HepG2 (cell line): ENCODE data around the gene TTC19. TPM values are rescaled to one million over a fixed set of nuclear protein-coding genes. Genes with fewer than 3 reads are reported as not detected.

Experiments used
- ATAC-seq: fragments of 200-7000 bp; cut with Tn5 transposase; 3 replicates; pipeline ENCODE4 v1.9.1; 2020; ENCODE audit warnings: mild to moderate bottlenecking, moderate library complexity
- Bru-seq: library from RNA; stranded (reverse); fragments of 400-500 nt; gene quantifications from one replicate; lab custom pipeline; 2021; lab: Mats Ljungman, UMichigan
- BruChase-seq, 2 experiments: library from RNA; stranded (reverse); fragments of 400-500 nt; gene quantifications; one replicate each; lab custom pipeline; 2021; lab: Mats Ljungman, UMichigan
- BruUV-seq: library from RNA; stranded (reverse); fragments of 400-500 nt; replicated peaks from 2 replicates; lab custom pipeline; 2021; lab: Mats Ljungman, UMichigan
- CTCF ChIA-PET: fragments of 300-600 bp; formaldehyde crosslinking; extraction: SDS; loops from one replicate; lab custom pipeline; 2021; ENCODE audit warnings: low total read pairs, inconsistent platforms, low intra/inter-chr PET ratio; lab: Yijun Ruan, JAX
- POLR2A ChIA-PET: fragments of 350-600 bp; sonication (Branson Sonifier 250); formaldehyde crosslinking; loops from one replicate; lab custom pipeline; 2020; ENCODE audit warnings: antibody characterized with exemption, inconsistent platforms; lab: Yijun Ruan, JAX
- DNase-seq: peaks from one replicate; pipeline ENCODE4 v3.0.0-alpha.2; 2015; ENCODE audit warnings: low spot score
- FAIRE-seq: peaks from 3 replicates; lab custom pipeline; 2011; peaks lifted over from hg19 to GRCh38; lab: Jason Lieb, UNC
- H2AFZ ChIP-seq: one replicate; pipeline ENCODE4 v1.6.1; 2011; ENCODE audit warnings: low read length, inconsistent platforms
- H3K27ac ChIP-seq: fragments of 300-600 bp; 3 replicates; pipeline ENCODE4 v1.8.0; 2011; ENCODE audit warnings: mixed run types, mild to moderate bottlenecking, mixed read lengths, low read length, inconsistent platforms; ENCODE audit not compliant: insufficient read depth; ENCODE audit errors: extremely low read length
- H3K27me3 ChIP-seq, 2 experiments: fragments of 200-600 bp in 1 of 2; 2 replicates in 1 of 2; 3 replicates in 1 of 2; pipeline versions ENCODE4 v1.6.0 to v1.8.0; 2011; ENCODE audit warnings: low read length in 2 of 2, mild to moderate bottlenecking in 2 of 2, moderate library complexity in 2 of 2, inconsistent platforms in 1 of 2; ENCODE audit not compliant: insufficient read depth in 2 of 2, control insufficient read depth in 1 of 2
- H3K36me3 ChIP-seq, 2 experiments: fragments of 200-600 bp in 1 of 2; replicated peaks in 1 of 2; 2 replicates in 1 of 2; 3 replicates in 1 of 2; pipeline versions ENCODE4 v1.5.1 to v1.8.0; 2011; ENCODE audit warnings: low read length in 2 of 2, inconsistent platforms in 1 of 2; ENCODE audit not compliant: insufficient read depth in 2 of 2, control insufficient read depth in 1 of 2
- H3K4me1 ChIP-seq: 2 replicates; pipeline ENCODE4 v1.5.1; 2012; ENCODE audit warnings: low read length, inconsistent platforms; ENCODE audit not compliant: insufficient read depth
- H3K4me2 ChIP-seq: 2 replicates; pipeline ENCODE4 v1.6.0; 2011; ENCODE audit warnings: low read depth, low read length, inconsistent platforms
- H3K4me3 ChIP-seq, 3 experiments: fragments of 200-600 bp in 1 of 3; sonication (generic), shearing (Covaris generic) in 1 of 3; replicated peaks in 1 of 3; 2 replicates each; pipeline ENCODE4 v1.5.1; 2011 to 2016; ENCODE audit warnings: low read length in 3 of 3, inconsistent platforms in 2 of 3, low read depth in 2 of 3, mild to moderate bottlenecking in 2 of 3, control low read depth in 1 of 3, mixed read lengths in 1 of 3; ENCODE audit not compliant: insufficient read depth in 1 of 3
- H3K79me2 ChIP-seq: one replicate; pipeline ENCODE4 v1.6.1; 2011; ENCODE audit warnings: low read length, inconsistent platforms; ENCODE audit not compliant: insufficient read depth
- H3K9ac ChIP-seq: 2 replicates; pipeline ENCODE4 v1.6.0; 2011; ENCODE audit warnings: mild to moderate bottlenecking, low read depth, low read length, inconsistent platforms; ENCODE audit not compliant: insufficient read depth
- H3K9me3 ChIP-seq: 2 replicates; pipeline ENCODE4 v1.5.1; 2012; ENCODE audit warnings: mild to moderate bottlenecking, low read length
- H4K20me1 ChIP-seq: 2 replicates; pipeline ENCODE4 v1.6.0; 2011; ENCODE audit warnings: inconsistent platforms, mild to moderate bottlenecking, low read length, moderate library complexity; ENCODE audit not compliant: insufficient read depth
- DPF2 ChIP-seq: sonication (generic); formaldehyde crosslinking; IDR thresholded peaks from 2 replicates; pipeline ENCODE4 v1.4.0; 2020; ENCODE audit warnings: mild to moderate bottlenecking, low read depth, missing genetic modification reagents, borderline replicate concordance
- FOXJ3 ChIP-seq: sonication (generic); formaldehyde crosslinking; IDR thresholded peaks from 2 replicates; pipeline ENCODE4 v1.4.0; 2020; ENCODE audit warnings: missing genetic modification reagents, mild to moderate bottlenecking, borderline replicate concordance
- WGBS: methylation state at CpG from one replicate; pipeline ENCODE4 v1.1.6; 2017; ENCODE audit warnings: low lambda C conversion rate; 5-methylcytosine and 5-hydroxymethylcytosine counted together
- in situ Hi-C: cut with HindIII; loops from 2 replicates; pipeline ENCODE4 v1.10.0; 2017; ENCODE audit warnings: low pct_unique_long_range_greater_than_20kb; ENCODE audit not compliant: extremely low pct_ligation_motif_present
- intact Hi-C: fragments of 100-400 bp; cut with micrococcal nuclease; formaldehyde crosslinking; loops from one replicate; pipeline ENCODE4 v1.10.0; 2022; ENCODE audit not compliant: unreplicated experiment
- long read RNA-seq, 2 experiments: library from RNA in 1 of 2; library from polyadenylated mRNA in 1 of 2; stranded (forward) in 1 of 2; unstranded in 1 of 2; transcript quantifications; one replicate each; pipeline ENCODE4 v2.0.0, GENCODE V29; 2019 to 2022
- polyA minus RNA-seq, 3 experiments: library from RNA; depleted of rRNA, polyadenylated mRNA; stranded (reverse); fragments of >200 nt; gene quantifications; 2 replicates each; pipeline ENCODE4 v1.2.3, GENCODE V29; 2011; ENCODE audit warnings: low replicate concordance in 1 of 3
- polyA plus RNA-seq, 8 experiments: library from polyadenylated mRNA; depleted of rRNA in 3 of 8; stranded (reverse) in 7 of 8; unstranded in 1 of 8; fragments of >200 nt; fragmentation: Illumina TruSeq in 4 of 8; extraction: Trizol in 4 of 8; gene quantifications; 2 replicates each; pipeline versions ENCODE4 v1.2.1 to v1.2.3, GENCODE V29; 2011 to 2016; ENCODE audit warnings: low read depth in 4 of 8, missing spikeins in 1 of 8, mixed read lengths in 1 of 8; ENCODE audit not compliant: insufficient read depth in 1 of 8
- total RNA-seq, 5 experiments: library from RNA; depleted of rRNA; stranded (reverse); fragments of >200 nt; fragmentation: Illumina TruSeq; extraction: Trizol; gene quantifications; 2 replicates each; pipeline ENCODE4 v1.2.3, GENCODE V29; 2016; ENCODE audit warnings: low read depth in 1 of 5
- TF ChIP-seq, protein P1 (sequence below): sonication (generic); formaldehyde crosslinking; IDR thresholded peaks from 2 replicates; pipeline ENCODE4 v1.4.0; 2020; ENCODE audit warnings: mild to moderate bottlenecking, missing genetic modification reagents

Gene TTC19, protein sequence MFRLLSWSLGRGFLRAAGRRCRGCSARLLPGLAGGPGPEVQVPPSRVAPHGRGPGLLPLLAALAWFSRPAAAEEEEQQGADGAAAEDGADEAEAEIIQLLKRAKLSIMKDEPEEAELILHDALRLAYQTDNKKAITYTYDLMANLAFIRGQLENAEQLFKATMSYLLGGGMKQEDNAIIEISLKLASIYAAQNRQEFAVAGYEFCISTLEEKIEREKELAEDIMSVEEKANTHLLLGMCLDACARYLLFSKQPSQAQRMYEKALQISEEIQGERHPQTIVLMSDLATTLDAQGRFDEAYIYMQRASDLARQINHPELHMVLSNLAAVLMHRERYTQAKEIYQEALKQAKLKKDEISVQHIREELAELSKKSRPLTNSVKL
- 22.7 and 24.3 TPM in 2 replicates for total RNA-seq (2016; rRNA removed; fragmentation: Illumina TruSeq; extraction: Trizol)
- 6.4 and 7.6 TPM in 2 replicates for total RNA-seq (2016; cell fraction: cytosol; rRNA removed; fragmentation: Illumina TruSeq; extraction: Trizol; ENCODE audit: low read depth)
- 23.3 and 24.1 TPM in 2 replicates for total RNA-seq (2016; cell fraction: insoluble cytoplasmic fraction; rRNA removed; fragmentation: Illumina TruSeq; extraction: Trizol)
- total RNA-seq (2016; cell fraction: membrane; rRNA removed; fragmentation: Illumina TruSeq; extraction: Trizol): 15.5 and 16.3 TPM in 2 replicates
- total RNA-seq (2016; cell fraction: nucleus; rRNA removed; fragmentation: Illumina TruSeq; extraction: Trizol): 25.1 and 28.9 TPM in 2 replicates
- 4.4 and 5.6 TPM in 2 replicates for polyA plus RNA-seq (2011; rRNA removed)
- 3.0 and 3.8 TPM in 2 replicates for polyA plus RNA-seq (2011; cell fraction: cytosol; rRNA removed)
- 17.4 and 20.7 TPM in 2 replicates for polyA plus RNA-seq (2011; cell fraction: nucleus; rRNA removed)
- polyA plus RNA-seq (2012): 16.8 and 19.3 TPM in 2 replicates
- polyA plus RNA-seq (2016; cell fraction: cytosol; fragmentation: Illumina TruSeq; extraction: Trizol; ENCODE audit: low read depth): 4.3 and 4.6 TPM in 2 replicates
- polyA plus RNA-seq (2016; cell fraction: insoluble cytoplasmic fraction; fragmentation: Illumina TruSeq; extraction: Trizol; ENCODE audit: low read depth): 21.2 and 21.3 TPM in 2 replicates
- 9.1 and 9.6 TPM in 2 replicates for polyA plus RNA-seq (2016; cell fraction: membrane; fragmentation: Illumina TruSeq; extraction: Trizol; ENCODE audit: low read depth)
- polyA plus RNA-seq (2016; cell fraction: nucleus; fragmentation: Illumina TruSeq; extraction: Trizol; ENCODE audit: insufficient read depth, low read depth): 33.3 and 33.4 TPM in 2 replicates
- 5.8 and 10.9 TPM in 2 replicates for polyA minus RNA-seq (2011; rRNA and poly(A)+ RNA removed; ENCODE audit: low replicate concordance)
- 5.0 and 7.2 TPM in 2 replicates for polyA minus RNA-seq (2011; cell fraction: cytosol; rRNA and poly(A)+ RNA removed)
- 33.9 and 38.8 TPM in 2 replicates for polyA minus RNA-seq (2011; cell fraction: nucleus; rRNA and poly(A)+ RNA removed)
- percentile 87 among the genes with signal in this experiment for Bru-seq, nascent RNA
- percentile 84 among the genes with signal in this experiment for BruChase-seq, experiment 1, labeled RNA remaining after a 6-hour chase
- BruChase-seq, experiment 2, labeled RNA remaining after a 2-hour chase: percentile 91 among the genes with signal in this experiment
- long read RNA-seq, experiment 1, transcript TTC19-201 (10 exons, 3,002 nt): major isoform, 9 of 15 reads
- long read RNA-seq, experiment 1, partial matches to known transcripts: 3 of 15 reads
- long read RNA-seq, experiment 1, other reads (novel, unspliced or antisense): 2 of 15 reads
- long read RNA-seq, experiment 2, transcript TTC19-201 (10 exons, 3,002 nt): major isoform, 12 of 37 reads
- long read RNA-seq, experiment 2, partial matches to known transcripts: 9 of 37 reads
- long read RNA-seq, experiment 2, other reads (novel, unspliced or antisense): 16 of 37 reads

DNA sequence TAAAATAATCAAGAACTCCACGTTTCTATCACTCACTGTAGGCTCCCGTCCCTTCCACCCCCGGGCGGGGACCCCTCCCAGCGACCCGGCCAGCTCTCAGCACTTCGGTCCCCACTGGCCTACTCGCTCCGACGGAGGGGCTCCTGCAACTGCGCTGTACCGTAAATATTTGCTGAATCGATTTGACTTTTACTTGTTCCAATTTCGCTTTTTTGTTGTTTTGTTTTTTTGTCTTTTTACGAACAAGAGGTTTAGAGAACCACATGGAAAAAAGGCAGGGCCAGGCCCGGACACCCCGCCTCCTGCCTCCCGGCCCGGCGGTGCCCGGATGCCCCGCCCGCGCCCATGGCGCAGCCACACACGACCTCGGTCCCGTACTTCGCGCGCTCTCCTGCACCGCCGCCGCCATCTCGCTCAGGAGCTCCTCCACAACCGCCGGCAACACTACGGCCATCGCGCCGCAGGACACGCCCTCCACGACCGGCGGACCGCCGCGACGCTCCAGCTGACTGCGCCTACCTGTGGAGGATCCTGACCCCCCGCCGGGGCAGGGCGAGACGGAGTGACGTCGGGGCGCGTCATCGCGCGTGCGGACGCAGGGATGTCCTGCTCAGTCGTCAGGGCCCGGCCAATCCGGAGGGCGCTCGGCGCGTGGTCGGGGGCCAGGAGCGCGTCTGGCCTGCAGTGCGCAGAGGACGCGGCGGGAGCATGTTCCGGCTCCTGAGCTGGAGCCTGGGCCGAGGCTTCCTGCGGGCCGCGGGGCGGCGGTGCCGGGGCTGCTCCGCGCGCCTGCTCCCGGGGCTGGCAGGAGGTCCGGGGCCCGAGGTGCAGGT, at the start of gene TTC19, which contains the start of gene ZSWIM7:
Gene TTC19, plus strand, starts transcription at position 684 of the 833 bp plus-strand sequence. Its CDS starts 25 bp downstream, at position 709.
Gene ZSWIM7, minus strand, starts transcription at position 564 of the 833 bp plus-strand sequence. Its CDS starts 110 bp downstream, at position 454.
- BruUV-seq: TSS peak; percentile 74
- Histone ChIP-seq H3K4me3 (peak within 1 kb of the TSS; percentile 90 to 94 (median 91)), H3K27ac (peak within 1 kb of the TSS; percentile 94), H3K9ac (peak within 1 kb of the TSS; percentile 90), H3K4me1 (peaks cover 26% of the 10 kb centered on the region), H4K20me1 (no peaks in the 10 kb centered on the region), H2AFZ (peak within 1 kb of the TSS; percentile 4), H3K27me3 (no peaks in the 10 kb centered on the region; a peak in 1 of 5 replicates), H3K79me2 (peaks cover 21% of the 10 kb centered on the region), H3K4me2 (peak within 1 kb of the TSS; percentile 86), H3K9me3 (no peaks in the 10 kb centered on the region), H3K36me3 (peaks cover 6 to 27% of the 10 kb centered on the region in 2 experiments)
- in situ Hi-C loops (loop anchor here (5.0 kb wide), 2 partner anchors 52 to 172 kb away; partner anchors contain the start of gene ADORA2B), intact Hi-C loops (loop anchor here (2.0 to 5.0 kb wide), 3 partner anchors 55 to 737 kb away; partner anchors contain the start of gene ADORA2B)
- FAIRE-seq (no peak), ATAC-seq (peak; percentile 95), DNase-seq (peak; percentile 92)
- ChIA-PET CTCF (interaction anchor here (1.4 to 2.5 kb wide), 2 partner anchors 54 to 171 kb away, joined by 7 to 16 read pairs; partner anchors contain the start of gene ADORA2B), POLR2A (interaction anchor here (1.0 to 2.4 kb wide), 10 partner anchors 12 to 300 kb away, joined by 3 to 18 read pairs (median 5); partner anchors contain the start of genes ADORA2B and ZNF286A)
- 0% methylated on average over 30 of the region's 91 CpGs for WGBS
- TF ChIP-seq DPF2 (CRISPR knock-in tag) (no peak), FOXJ3 (CRISPR knock-in tag) (no peak)
- TF ChIP-seq, protein P1, sequence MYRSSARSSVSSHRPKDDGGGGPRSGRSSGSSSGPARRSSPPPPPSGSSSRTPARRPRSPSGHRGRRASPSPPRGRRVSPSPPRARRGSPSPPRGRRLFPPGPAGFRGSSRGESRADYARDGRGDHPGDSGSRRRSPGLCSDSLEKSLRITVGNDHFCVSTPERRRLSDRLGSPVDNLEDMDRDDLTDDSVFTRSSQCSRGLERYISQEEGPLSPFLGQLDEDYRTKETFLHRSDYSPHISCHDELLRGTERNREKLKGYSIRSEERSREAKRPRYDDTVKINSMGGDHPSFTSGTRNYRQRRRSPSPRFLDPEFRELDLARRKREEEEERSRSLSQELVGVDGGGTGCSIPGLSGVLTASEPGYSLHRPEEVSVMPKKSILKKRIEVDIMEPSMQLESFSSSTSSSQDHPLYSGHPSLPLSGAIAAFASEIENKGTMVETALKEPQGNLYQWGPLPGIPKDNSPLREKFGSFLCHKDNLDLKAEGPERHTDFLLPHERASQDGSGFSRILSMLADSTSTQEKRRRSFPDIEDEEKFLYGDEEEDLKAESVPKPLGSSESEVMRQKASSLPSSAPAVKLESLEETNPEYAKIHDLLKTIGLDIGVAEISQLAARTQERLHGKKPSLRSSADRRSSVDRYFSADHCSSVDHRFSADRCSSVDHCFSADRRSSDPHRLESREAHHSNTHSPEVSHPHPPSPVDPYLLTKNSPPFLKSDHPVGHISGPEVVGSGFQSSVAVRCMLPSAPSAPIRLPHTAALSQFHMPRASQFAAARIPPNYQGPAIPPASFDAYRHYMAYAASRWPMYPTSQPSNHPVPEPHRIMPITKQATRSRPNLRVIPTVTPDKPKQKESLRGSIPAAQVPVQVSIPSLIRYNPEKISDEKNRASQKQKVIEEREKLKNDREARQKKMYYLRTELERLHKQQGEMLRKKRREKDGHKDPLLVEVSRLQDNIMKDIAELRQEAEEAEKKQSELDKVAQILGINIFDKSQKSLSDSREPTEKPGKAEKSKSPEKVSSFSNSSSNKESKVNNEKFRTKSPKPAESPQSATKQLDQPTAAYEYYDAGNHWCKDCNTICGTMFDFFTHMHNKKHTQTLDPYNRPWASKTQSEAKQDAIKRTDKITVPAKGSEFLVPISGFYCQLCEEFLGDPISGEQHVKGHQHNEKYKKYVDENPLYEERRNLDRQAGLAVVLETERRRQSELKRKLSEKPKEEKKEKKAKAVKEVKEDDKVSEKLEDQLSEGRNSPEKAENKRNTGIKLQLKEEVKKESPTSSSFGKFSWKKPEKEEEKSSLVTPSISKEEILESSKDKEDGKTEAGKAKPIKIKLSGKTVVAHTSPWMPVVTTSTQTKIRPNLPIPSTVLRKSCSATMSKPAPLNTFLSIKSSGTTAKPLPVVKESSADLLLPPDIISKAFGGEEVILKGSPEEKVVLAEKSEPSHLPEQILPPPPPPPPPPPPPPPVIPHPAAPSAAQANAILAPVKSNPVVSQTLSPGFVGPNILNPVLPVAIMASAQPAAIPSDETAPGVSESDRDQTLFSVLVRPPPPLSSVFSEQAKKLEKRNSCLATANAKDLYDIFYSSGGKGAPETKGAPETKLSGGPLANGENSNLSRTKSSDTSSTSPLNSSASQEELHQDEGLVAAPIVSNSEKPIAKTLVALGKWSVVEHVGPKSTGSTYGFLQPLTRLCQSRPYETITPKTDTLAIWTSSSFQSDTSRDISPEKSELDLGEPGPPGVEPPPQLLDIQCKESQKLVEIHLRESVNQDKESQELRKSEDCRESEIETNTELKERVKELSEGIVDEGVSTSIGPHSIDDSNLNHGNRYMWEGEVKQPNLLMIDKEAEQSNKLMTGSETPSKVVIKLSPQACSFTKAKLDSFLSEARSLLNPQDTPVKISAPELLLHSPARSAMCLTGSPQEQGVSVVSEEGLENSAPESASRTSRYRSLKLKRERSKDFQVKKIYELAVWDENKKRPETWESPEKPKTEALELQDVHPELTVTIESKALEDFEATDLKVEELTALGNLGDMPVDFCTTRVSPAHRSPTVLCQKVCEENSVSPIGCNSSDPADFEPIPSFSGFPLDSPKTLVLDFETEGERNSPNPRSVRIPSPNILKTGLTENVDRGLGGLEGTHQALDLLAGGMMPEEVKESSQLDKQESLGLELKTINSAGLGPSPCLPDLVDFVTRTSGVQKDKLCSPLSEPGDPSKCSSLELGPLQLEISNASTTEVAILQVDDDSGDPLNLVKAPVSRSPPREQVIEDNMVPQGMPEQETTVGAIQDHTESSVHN (CRISPR knock-in tag): no peak
